DMS79 (cell line): Measurements from ENCODE around the gene GAS7.

ENCODE experiments used
- DNase-seq: peaks from one replicate; lab custom pipeline; 2025; lab: John Stamatoyannopoulos, UW

GAS7 gene

DNA sequence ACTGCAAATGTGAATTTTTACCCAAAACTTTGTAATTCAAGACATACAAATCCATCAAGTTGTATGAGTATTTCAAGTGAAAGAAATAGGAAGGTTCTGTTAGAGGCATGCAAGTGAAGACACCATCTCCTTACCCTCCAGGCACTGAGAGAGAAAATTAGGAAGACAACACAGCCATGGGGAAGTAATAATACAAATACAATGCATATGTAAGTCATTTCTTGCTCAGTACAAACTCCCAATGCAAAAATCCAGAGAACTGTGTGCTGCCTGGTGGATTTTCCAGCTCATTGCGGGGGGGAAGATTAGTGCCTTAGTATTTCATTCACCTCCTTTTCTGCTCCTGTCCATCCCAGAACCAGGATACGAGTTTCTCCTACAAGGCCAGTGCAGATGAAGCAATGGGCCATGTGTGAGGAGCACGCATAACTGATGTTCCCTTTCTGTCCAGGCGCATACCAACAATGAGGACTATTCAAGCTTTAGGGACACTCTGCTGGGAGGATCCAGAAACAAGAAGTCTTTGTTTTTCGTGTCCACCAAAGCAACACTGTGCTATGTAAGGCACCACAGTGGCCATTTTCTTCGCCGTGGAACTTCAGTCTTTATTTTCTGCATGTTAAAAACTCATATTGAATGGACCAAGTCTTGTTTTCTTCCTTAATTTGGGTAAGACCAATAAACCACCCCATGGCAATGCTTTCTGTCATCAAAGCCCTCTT, 149.6 kb downstream of the GAS7 start:
- DNase-seq, result no peak

DNA sequence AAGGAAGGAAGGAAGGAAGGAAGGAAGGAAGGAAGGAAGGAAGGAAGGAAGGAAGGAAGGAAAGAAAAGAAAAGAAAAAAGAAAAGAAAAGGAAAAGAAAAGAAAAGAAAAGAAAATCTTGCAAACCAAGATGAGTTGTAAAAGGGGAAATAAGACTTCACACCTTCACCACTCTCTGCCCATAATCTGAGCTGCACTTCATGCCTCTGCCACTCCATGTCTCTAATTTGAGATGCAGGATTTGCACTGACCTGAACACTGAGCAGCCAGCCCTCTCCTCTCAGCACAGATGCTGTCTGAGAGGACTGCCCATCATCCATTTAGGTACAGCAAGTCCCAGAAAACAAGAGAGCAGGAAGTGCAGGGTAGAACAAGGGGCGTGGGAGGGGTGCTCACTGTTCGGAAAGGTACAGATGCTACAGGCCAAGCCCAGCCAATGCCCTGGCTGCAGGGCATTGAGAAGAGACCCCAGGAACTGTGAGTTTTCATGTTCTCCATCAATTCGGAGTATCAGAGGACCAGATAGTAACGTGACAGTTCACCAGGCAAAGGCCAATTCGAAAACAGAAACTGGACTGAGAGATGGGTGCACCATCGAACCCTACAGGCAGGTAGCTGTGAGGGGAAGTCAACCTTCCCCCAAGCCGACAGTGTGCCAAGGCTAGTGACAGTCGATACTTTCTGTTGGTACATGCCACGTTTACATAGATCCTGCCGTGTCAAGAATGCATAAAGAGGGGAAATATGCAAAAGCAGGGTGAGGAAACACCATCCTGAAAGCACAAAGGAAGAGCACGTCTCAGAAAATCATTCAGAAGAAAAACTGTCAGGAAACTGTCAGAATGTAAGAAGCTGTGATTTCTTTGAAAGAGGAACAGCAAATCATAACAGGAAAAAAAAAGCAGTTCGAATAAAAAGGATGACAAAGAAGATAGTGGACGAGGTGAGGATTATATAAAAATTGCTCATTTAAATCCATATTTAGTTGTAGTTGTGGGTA, 151.3 kb downstream of the GAS7 start:
- no peak for DNase-seq

DNA sequence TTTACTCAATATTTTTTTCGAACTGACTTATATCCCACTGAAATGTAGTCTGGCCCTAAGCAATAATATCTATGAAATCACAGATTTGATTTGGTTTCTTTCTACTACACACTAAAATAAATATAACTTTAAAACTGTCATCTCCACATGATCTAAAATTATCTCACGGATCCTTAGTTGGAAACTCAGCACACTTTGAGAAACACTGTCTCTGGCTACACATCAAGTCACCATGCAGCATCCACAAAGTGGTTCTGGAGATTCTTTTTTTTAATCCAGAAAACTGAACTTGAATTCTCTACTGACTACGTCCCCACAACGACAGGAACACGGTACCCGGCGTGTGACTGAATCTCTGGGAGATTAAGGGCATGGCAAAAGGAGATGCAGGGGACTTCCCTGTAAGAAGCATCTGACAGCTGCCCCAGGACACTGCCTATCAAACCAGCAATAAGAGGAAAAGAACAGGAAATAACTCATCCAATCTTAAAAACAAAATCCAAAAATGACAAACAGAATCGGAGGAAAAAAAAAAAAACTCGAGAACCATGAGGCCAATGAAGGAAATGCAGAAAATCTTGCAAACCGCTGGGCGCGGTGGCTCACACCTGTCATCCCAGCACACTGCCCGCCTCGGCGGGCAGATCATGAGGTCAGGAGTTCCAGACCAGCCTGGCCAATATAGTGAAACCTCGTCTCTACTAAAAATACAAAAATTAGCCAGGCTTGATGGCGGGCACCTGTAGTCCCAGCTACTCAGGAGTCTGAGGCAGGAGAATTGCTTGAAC, 152.3 kb downstream of the GAS7 start:
- DNase-seq, result no peak

DNA sequence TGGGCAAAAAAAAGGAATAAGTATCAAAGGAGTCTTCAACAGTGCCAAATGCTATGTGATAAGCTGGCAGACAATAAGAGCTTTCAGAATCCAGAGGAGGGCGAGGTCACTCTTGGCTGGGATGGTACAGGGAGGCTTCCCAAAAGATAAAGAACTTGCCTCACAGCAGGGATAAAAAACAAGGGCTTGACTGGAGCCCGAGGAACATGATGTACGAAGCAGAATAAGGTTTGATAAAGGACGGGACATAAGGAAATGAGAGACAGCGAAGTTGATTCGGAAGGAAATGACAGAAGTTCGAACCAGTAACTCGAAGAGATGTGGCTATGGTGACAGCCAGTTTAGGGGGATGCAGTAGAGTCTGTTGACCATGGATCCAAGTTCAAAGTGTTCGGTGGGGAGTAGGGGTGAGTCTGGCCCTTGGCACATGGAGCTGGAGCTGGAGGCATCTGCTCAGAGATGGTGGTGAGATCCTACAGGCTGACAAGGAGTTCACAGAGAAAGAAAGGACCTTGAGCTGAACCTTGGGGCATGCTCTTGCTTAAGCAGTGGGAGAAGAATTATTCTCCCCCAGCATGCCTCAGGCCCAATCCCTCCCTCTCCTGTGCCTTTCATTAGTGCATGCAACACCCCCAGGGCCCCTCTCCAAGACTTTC, 155.7 kb downstream of the GAS7 start:
- no peak for DNase-seq

DNA sequence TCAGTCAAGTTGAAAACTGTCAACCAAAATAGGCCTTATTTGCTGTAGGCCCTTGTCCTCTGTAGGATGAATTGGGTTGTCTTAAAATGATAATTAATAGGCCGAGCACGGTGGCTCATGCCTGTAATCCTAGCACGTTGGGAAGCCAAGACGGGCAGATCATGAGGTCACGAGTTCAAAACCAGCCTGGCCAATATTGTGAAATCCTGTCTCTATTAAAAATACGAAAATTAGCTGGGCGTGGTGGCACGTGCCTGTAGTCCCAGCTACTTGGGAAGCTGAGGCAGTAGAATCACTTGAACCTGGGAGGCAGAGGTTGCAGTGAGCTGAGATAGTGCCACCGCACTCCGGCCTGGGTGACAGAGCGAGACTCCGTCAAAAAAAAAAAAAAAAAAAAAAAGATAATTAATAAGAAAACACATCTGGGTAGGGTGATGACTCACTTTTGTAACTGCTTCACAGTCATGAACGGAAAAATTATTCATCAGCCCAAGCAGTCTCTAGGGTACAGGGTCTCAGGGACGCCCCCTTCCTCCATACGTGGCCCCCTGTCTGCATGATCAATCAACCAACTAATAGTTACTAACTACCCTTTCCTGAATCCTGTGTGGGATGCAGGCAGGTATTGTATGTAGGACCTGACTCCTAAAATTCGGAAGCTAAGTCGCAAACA, 156.4 kb downstream of the GAS7 start:
- DNase-seq, result no peak

DNA sequence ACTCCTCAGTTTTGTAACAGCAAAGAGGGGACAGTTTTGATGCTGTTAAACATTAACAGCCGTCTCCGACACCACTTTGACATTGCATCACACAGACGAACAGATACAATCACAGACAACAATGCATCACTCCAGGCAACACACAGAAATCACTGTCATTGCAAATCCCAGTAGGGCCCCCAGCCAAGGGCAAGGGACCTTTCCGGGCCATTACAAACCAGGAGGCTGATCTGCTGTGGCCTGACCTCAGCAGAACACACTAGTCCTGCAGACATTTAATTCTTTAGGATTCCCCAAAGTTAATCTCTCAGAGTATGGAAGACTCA, 157.2 kb downstream of the GAS7 start:
- DNase-seq, result no peak

DNA sequence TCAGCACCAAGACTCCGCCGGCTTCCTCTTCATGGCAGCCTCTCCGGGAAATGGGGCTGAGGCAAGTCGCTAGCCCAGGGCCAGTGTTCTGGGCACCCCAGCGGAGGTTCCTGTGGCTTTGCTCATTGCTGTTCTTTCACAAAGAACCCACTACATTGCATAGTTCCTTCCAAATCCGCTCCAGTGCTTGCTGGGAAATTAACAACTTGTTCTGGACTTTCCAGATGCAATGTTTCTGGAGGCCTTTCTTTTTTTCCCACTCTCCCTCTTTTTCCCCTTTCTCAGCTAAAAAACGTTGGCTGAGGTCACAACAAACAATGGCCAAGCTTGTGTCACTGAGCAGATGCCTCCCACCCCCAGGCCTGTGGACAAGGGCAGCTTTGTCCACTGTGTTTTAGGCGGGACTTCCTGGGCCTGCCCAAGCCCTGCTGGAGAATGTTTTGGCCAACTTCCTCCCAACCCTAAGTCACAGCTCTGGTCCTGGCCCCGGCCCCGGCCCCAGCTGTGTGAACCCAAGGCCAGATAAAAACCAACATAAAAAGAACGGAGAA, 161.8 kb downstream of the GAS7 start:
- DNase-seq, result no peak

DNA sequence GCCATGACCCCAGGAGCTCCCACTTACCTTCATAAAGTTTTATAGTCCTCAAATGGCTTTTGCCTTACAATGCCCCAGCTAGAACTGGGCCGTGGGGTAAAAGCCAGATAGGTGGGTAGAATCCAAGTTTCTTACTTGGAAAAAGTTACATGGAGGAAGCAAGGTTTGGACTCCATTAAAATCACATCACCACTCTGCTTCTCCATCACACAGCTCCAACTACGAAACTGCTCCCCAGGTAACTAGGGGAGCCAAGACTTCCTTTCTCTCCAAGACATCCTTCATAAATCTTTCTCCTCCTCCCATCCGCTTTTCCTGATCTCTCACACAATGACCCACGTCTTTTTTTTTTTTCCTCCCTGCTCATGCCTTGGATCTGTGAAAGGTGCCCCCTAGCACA, 162.5 kb downstream of the GAS7 start:
- DNase-seq, result no peak

DNA sequence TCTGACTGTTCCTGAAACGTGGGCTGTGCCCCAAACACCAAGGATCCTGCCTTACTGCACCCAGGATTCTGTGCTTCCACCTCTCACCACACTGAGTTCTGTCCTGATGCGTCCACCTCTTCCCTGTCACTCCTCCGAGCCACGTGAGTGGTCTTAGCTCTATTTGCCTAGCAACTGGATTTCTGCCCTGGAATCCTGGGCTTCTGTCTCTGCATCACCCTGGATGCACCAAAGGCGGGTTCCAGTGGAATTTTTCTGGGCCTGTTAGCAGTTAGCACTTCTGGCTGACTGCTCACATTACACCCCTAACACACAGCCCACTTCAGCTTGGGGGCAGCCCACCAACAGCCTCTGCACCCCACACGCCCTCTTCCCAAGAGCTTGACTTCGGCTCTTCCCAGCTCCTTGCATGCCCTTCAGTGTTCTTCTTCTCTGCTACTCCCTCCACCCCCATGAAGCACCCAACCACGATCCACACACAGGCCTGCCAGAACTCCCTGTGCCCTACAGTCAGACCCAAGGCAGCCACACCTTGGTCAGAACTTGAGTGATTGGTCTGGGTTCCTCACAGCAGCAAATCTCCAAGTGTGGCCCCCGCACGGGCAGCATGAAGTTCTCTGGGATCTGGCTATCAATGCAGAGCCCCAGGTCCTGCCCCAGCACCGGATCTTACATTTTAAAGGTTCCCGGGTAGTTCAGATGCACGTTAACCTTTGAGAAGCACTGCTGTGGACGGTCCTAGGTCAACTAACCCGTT, 163.5 kb downstream of the GAS7 start:
- DNase-seq, result no peak

DNA sequence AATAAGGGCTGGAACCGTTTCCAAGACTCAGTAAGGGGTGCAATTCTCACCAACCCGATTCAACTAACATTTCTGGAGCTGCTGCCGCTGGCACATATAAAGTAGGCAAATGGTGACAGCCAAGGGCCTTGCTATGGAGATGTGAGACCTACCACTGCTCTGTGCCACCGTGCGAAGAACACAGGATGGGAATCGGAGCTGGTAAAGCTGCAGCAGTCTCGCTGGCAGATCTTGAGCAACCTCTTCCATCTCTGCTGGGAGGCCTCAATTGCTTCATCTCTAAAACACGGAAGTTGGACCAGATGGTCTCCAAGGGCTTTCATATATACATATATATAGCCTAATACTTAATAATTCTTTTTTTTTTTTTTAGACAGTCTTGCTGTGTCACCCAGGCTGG, 164.4 kb downstream of the GAS7 start:
- DNase-seq, result no peak

DNA sequence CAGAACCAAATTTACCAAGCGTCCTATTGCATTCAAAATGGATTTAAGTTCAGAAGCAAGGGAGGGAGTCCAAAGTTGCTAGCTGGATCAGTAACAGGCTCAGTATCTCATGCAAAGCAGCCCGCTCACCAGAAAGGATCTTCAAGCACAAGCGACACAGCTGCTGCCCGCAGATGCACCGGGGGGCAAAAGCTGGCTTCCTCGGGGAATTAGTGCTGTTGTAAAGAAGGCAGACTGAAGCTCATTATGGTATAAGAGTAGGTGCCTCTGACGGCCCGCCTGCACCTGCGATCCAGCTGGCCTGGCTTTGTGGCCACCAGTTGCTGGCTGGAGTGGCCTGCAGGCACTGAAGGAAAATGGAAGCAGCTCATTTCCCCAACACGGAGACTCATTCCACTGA, 165.0 kb downstream of the GAS7 start:
- no peak for DNase-seq

DNA sequence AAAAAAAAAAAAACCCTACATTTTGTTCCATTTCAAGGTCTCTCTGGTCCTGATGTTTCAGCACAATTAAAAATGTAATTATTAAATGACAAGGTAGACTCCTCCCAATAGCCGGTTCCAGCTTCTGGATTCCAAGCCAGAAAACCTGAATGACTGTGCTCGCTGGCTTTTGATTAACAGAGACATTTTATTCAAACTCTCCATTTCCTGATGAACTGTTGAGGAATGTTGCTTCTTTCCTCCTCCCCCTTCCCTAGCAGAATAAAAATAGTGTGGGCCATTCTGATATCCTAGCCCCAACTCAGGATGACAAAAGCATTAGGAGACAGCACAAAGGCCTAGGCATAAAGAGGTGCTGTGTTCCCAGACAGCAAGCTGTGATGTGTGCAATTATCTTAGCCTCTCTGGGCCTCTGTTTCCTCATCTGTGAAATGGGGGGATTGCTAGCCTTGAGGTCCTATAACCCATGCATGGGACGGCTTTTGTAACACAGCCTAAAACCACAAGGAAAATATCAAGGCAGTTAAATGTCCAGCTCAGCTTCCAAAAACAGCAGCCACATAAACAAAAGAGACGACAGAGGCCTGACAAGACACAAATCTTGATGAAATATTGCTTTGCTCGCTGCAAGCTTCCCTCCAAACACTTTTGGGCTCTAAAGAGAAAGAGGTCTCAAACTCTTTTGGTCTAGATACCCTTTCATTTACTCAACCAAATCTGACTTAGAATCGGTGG, 166.1 kb downstream of the GAS7 start:
- no peak for DNase-seq

DNA sequence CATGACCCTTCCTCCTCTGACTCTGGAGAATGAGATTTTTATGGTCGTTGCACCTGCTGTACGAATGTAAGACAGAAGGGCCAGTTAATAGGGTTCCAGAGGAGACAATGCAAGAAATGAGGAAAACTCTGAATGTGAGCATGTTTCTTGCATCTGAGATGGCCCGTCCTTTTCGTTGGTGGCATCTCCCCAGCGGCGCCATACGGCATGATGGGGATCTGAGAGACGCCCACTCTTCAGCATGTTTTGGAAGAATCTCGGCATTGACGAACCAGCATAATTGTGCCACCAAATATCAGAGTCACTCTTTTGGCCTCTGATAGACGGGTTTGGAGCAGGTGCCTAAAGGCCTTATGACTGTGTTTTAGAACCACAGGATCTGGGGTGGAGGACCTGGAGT, 166.8 kb downstream of the GAS7 start:
- no peak for DNase-seq

DNA sequence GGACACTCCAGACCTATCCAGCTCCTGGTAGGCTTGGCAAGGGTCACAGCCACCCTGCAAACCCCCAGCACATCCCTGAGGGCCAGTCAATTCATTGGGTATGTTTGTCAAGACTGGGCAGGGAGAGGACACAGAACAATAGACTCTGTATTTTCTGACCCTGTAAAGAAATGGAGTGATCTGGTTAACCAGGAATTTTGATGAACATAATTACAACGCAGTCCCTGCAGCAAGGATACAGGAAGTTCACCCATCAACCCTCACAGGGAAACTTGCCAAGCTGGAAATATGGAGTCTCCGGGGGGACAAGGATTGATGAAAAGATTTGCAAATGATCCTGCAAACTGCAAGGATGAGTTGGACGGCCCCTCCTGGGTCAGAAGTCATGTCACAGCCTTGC, 167.3 kb downstream of the GAS7 start:
- no peak for DNase-seq

DNA sequence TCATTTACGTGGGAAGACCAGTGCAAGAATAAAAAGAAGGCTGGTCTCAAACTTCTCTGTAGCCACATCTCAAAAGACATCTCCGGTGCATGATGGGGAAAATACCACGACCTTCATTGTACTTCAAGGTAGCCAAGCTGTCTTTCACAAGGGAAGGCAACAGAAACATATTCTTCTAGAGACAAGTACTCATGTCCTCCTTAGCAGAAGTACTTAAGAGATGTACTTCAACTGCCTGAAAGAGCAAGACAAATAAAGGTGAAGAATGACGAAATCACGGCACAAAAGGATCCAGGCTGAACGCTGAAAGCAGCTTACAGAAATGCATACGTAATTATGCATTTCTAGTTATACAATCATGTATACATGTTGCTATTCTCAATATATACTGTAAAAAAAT, 169.3 kb downstream of the GAS7 start:
- peak; percentile 32 for DNase-seq

DNA sequence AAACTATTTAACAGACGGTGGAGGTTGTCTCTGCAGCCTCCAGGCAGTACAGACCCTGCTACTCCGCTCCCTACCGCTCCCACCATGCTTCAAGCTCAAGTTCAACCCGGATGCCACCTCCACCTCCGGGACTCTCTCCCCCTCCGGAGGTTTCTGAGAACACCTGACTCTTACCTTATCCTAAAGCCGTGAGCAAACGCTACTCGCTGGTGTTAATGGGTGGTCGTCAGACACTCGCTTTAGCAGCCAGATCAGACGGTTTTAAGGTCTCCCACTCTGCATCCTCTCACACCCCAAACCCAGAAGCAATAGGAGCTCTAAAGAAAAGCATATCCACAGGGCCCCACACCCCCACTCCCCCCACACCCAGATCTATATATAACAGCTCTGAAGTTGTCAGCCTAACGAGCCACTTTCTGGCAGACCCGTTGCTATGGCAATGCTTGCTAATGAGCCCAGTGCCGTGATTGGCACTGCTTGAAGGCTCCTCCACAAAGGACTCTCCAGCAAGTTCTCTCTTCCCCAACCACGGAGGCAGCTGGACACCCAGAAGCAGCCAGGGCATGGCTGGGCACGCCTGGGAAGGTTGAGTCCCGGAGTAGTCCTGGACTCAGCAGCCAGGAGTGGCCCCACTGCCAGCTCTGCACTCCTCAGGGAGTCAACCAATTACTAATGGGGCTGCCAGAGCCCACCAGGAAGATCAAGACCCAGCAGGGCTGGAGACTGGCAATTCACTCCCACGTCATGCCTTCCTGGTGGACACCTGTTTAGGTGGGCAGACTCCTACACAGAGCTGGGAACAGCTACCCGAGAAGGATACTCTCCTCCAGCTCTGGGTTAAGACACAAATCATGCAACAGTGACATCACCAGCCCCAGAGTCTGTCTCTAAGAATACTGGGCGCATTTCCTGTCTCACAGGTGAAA, 172.2 kb downstream of the GAS7 start:
- DNase-seq, result peak; percentile 9

DNA sequence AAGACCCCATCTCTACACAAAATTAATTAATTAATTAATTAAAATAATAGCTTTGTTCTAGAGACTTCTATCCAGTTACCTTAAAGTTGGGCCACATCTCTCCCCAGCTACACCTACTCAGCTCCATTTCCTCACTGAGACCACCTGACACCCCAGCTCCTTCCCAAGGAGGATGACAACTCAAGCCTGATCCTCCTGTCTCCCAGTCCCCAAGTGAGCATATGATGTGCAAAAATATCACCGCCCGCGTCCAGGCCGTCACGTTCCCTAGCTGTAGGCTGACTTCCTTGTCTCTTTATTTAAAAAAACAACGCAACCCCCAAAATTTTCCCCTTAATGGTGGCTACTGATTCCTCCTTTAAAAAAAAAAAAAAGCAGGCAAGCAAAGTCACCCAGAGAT, 173.2 kb downstream of the GAS7 start:
- DNase-seq, result no peak

DNA sequence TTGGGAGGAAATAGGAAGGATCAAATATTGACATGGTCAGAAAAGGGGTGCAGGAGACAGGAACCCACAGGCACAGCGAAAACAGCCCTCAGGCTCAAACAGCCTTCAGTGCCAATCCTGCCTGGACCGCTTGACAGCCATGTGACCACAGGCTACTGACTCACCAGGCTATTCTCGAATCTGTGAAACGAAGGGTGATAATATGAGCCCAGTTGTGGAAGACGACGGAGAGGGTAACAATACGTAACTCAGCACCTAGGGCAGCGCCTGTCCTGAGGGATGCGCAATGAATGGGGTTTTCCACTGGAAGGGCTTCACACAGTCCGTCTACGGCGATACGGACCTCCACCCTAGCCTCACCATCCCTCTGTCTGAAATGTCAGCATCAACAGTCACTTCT, 176.0 kb downstream of the GAS7 start:
- no peak for DNase-seq
